NCI-H1092 treated with DMSO at 0.1 percent for 48 hours (cell line): ENCODE data around the gene HTR3E.
A peak's percentile ranks its signal among the peaks of the same experiment; 100 is the strongest.
"Not testable (repeated sequence)": the region's sequence is repeated elsewhere in the genome, so short reads cannot be mapped to it uniquely, and the experiment has no call there.

Source experiments
- DNase-seq: peaks from one replicate; lab custom pipeline; 2025; lab: John Stamatoyannopoulos, UW

Gene HTR3E

GRCh38 chr3:184096811-184097383 lies at the start of gene HTR3E:
Gene HTR3E, plus strand, starts transcription at chr3:184097064. Its CDS starts 466 bp downstream, at chr3:184097530.
- no peak for DNase-seq

- peak; percentile 46 for DNase-seq
Observed at GRCh38 chr3:184050217-184050847, 46.5 kb upstream of the HTR3E start.

- no peak for DNase-seq
Observed at GRCh38 chr3:184052767-184053166, 44.1 kb upstream of the HTR3E start, which contains the start of gene HTR3C. Gene HTR3C, plus strand, starts transcription at chr3:184053047. Its CDS starts 34 bp downstream, at chr3:184053081.

- no peak for DNase-seq
Observed at GRCh38 chr3:184058029-184058428, 38.8 kb upstream of the HTR3E start.

GRCh38 chr3:184059424-184059823 lies 37.4 kb upstream of the HTR3E start:
- no peak for DNase-seq

GRCh38 chr3:184062637-184063036 lies 34.2 kb upstream of the HTR3E start:
- DNase-seq: no peak

- no peak for DNase-seq
Observed at GRCh38 chr3:184066211-184066610, 30.7 kb upstream of the HTR3E start.

- no peak for DNase-seq
Observed at GRCh38 chr3:184067573-184068055, 29.2 kb upstream of the HTR3E start.

GRCh38 chr3:184068344-184068743 lies 28.5 kb upstream of the HTR3E start:
- DNase-seq: no peak

GRCh38 chr3:184071142-184071541 lies 25.7 kb upstream of the HTR3E start:
- not testable (repeated sequence) for DNase-seq

GRCh38 chr3:184073621-184074020 lies 23.2 kb upstream of the HTR3E start:
- no peak for DNase-seq

- no peak for DNase-seq
Observed at GRCh38 chr3:184075901-184076300, 21.0 kb upstream of the HTR3E start.

- no peak for DNase-seq
Observed at GRCh38 chr3:184077881-184078280, 19.0 kb upstream of the HTR3E start.

GRCh38 chr3:184078851-184079250 lies 18.0 kb upstream of the HTR3E start:
- DNase-seq: no peak

- no peak for DNase-seq
Observed at GRCh38 chr3:184081116-184081830, 15.6 kb upstream of the HTR3E start.

- no peak for DNase-seq
Observed at GRCh38 chr3:184082034-184082433, 14.8 kb upstream of the HTR3E start.

- no peak for DNase-seq
Observed at GRCh38 chr3:184082465-184082864, 14.4 kb upstream of the HTR3E start.

GRCh38 chr3:184085389-184085852 lies 11.4 kb upstream of the HTR3E start:
- DNase-seq: no peak

- DNase-seq: no peak
Observed at GRCh38 chr3:184092199-184092598, 4.7 kb upstream of the HTR3E start.

- no peak for DNase-seq
Observed at GRCh38 chr3:184097556-184097955, 692 bp downstream of the HTR3E start.

- DNase-seq: no peak
Observed at GRCh38 chr3:184099806-184100686, 3.2 kb downstream of the HTR3E start.

GRCh38 chr3:184110316-184110725 lies 13.5 kb downstream of the HTR3E start:
- DNase-seq: no peak
